GM06990 (cell line): Measurements from ENCODE around the gene PDE8B.
"Not testable (repeated sequence)": the region's sequence is repeated elsewhere in the genome, so short reads cannot be mapped to it uniquely, and the experiment has no call there.

Experiments used
- DNase-seq: peaks from one replicate; pipeline ENCODE4 v3.0.0-alpha.2; 2011; ENCODE audit not compliant: insufficient read length; ENCODE audit errors: extremely low read depth
- H3K27me3 ChIP-seq: replicated peaks from 2 replicates; pipeline ENCODE4 v1.6.0; 2011; ENCODE audit warnings: low read length; ENCODE audit not compliant: control insufficient read depth, insufficient read depth
- H3K36me3 ChIP-seq: 2 replicates; pipeline ENCODE4 v1.5.1; 2011; ENCODE audit warnings: low read length; ENCODE audit not compliant: control insufficient read depth, insufficient read depth
- H3K4me3 ChIP-seq: replicated peaks from 2 replicates; pipeline ENCODE4 v1.5.1; 2011; ENCODE audit warnings: low read depth, mild to moderate bottlenecking, control low read depth, low read length
- TF ChIP-seq, protein P1 (sequence below): IDR thresholded peaks from 2 replicates; pipeline ENCODE4 v1.5.1; 2011; ENCODE audit warnings: low read length, control low read depth, mild to moderate bottlenecking, inconsistent platforms; ENCODE audit not compliant: insufficient read depth, poor library complexity, severe bottlenecking

PDE8B gene

DNA sequence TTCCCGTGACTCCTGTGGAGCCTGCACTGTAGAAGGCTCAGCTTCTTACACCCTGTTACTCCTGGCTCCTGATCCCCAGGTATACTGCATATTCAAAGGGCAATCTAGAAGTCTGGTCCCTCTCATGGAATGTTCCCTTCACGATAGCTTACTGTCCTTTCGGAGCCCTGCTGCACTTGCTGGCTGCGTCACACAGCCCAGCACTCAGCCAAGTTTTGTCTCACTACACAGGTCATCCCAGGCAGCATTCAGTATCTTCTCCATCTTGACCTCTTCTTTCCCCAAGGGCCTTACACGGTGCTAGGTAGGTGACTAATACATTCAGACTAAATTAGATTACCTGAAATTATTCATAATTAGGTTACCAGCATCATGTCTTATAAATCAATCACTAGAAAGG, 157.9 kb downstream of the PDE8B start:
- TF ChIP-seq, protein P1, sequence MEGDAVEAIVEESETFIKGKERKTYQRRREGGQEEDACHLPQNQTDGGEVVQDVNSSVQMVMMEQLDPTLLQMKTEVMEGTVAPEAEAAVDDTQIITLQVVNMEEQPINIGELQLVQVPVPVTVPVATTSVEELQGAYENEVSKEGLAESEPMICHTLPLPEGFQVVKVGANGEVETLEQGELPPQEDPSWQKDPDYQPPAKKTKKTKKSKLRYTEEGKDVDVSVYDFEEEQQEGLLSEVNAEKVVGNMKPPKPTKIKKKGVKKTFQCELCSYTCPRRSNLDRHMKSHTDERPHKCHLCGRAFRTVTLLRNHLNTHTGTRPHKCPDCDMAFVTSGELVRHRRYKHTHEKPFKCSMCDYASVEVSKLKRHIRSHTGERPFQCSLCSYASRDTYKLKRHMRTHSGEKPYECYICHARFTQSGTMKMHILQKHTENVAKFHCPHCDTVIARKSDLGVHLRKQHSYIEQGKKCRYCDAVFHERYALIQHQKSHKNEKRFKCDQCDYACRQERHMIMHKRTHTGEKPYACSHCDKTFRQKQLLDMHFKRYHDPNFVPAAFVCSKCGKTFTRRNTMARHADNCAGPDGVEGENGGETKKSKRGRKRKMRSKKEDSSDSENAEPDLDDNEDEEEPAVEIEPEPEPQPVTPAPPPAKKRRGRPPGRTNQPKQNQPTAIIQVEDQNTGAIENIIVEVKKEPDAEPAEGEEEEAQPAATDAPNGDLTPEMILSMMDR, result no peak
- Histone ChIP-seq H3K36me3 (no peaks in the 10 kb centered on the region), H3K27me3 (no peaks in the 10 kb centered on the region), H3K4me3 (no peak overlapping the region)
- DNase-seq, result no peak

DNA sequence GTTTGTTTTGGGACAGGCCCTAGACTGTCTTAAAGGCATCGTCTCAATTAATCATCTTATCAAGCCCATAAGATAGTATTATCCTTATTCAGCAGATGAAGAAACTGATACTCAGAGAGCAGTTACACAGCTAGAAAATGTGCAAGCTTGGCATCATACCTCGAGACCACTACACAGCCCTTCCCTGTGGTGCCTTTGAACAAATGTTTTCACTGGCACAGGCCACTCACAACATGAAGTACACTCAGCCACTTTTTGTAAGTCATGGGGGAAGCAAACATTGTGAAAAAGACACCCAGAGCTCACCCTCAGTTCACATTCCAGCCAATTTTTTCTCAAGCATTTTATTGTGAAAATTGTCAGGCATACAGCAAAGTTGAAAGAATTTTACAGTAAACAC, 159.1 kb downstream of the PDE8B start:
- TF ChIP-seq, protein P1, result no peak
- H3K4me3 ChIP-seq, result no peak overlapping the region
- DNase-seq, result no peak
- no peaks in the 10 kb centered on the region for H3K36me3 ChIP-seq
- no peaks in the 10 kb centered on the region for H3K27me3 ChIP-seq

DNA sequence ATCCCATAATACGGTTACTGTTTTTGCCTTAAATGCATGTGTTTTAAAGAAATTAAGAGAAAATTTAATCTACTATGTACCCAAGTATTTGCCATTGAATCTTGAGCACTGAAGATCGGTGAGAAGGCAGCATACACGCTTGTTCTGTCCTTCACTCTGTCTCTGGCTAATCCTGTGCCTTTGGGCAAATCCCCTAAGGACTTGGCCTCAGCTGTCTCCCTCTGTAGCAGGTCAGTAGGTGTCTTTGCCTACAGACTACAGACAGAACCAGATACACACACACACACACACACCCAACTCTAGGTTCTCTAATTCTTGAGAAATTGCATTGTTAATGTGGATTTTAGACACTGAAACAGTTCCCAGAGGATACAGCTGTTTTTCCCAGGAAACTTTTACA, 164.2 kb downstream of the PDE8B start:
- Histone ChIP-seq H3K4me3 (no peak overlapping the region), H3K36me3 (no peaks in the 10 kb centered on the region), H3K27me3 (no peaks in the 10 kb centered on the region)
- TF ChIP-seq, protein P1, result no peak
- no peak for DNase-seq

DNA sequence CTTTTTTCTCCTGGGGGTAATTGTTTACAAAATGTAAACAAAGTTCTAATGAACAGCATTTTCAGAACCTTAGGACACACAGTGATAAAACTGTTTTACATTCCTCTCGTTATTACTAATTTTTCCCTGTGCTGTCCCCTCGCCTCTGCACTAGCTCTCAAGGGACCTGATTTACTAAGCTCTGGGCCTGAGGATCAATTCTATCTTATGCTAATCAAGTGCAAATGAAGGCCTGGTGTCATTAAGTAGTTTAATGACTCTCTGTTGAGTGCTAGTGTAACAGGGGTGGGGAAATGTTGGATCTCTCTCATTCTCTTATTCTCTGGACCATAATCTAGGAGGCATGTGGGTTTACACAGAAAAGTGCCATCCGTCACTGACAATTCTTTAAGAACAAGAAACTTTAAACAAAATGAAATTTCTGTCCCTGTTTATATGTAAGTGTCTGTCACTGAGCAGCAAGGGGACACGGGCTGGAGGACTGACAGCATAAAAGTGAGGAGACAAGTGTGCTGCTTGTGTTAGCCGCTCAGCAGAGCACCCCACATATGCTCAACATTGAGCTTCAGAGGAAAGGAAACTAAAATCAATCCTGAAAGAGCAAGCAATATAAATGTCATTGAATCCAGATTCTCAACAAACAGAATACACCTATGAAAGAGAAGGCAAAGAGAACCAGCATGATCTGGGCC, 166.3 kb downstream of the PDE8B start:
- TF ChIP-seq, protein P1, result no peak
- Histone ChIP-seq H3K27me3 (no peaks in the 10 kb centered on the region), H3K4me3 (no peak overlapping the region), H3K36me3 (no peaks in the 10 kb centered on the region)
- DNase-seq, result no peak

DNA sequence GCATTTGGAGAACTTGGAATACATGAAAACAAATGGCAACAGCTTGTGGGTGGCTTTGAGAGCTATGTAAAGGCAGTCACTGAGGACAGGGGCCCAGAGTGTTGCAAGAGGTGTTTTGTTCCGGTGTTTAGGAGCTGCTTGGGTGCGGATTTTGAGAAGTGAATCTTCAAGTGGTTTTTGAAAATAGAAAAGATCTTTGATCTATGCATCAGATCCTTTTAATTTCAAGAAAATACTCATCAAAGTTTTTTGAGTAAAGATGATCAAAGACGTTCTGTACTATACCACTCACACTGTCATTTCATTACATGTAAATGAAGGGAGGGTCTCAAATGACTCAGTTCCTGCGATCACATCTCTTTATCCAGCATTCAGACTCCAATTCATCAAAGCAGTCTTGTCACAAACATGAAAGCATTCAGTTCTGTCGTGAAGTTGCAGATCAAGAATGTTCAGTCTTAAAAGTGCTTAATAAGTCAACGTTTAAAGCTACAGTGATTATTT, 169.1 kb downstream of the PDE8B start:
- TF ChIP-seq, protein P1, result no peak
- no peak overlapping the region for H3K4me3 ChIP-seq
- peak; percentile 61 for DNase-seq

DNA sequence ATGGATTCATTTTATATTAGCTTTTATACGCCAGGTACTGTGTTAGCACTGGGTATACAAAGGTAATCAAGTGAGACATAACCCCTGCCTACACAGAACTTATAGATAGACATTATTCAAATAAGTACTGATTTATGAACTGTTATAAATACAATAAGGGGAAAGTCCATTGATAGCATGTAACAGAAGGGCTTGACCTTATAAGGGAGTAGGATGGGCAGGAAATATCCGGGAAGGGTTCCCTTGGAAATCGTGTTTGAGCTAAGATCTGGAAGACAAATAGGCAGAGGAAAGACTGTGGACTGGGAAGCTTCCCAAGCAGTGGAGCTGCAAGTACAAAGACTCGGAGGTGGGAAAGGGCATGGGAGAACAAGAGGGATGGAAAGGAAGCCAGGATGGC, 170.2 kb downstream of the PDE8B start:
- TF ChIP-seq, protein P1, result no peak
- no peaks in the 10 kb centered on the region for H3K36me3 ChIP-seq
- no peak overlapping the region for H3K4me3 ChIP-seq
- no peak for DNase-seq
- H3K27me3 ChIP-seq, result no peaks in the 10 kb centered on the region

More for the DNA sequence above, 169.1 kb downstream of the PDE8B start:
- no peaks in the 10 kb centered on the region for H3K36me3 ChIP-seq
- H3K27me3 ChIP-seq, result no peaks in the 10 kb centered on the region

DNA sequence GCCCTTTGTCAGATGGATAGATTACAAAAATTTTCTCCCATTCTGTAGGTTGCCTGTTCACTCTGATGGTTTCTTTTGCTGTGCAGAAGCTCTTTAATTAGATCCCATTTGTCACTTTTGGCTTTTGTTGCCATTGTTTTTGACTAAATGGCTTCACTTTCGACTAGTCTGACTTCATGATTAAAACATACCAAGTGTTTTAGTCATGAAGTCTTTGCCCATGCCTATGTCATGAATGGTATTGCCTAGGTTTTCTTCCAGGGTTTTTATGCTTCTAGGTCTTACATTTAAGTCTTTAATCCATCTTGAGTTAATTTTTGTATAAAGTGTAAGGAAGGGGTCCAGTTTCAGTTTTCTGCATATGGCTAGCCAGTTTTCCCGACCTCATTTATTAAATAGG, 172.9 kb downstream of the PDE8B start:
- H3K36me3 ChIP-seq, DNase-seq, H3K27me3 ChIP-seq, H3K4me3 ChIP-seq: not testable (repeated sequence)

DNA sequence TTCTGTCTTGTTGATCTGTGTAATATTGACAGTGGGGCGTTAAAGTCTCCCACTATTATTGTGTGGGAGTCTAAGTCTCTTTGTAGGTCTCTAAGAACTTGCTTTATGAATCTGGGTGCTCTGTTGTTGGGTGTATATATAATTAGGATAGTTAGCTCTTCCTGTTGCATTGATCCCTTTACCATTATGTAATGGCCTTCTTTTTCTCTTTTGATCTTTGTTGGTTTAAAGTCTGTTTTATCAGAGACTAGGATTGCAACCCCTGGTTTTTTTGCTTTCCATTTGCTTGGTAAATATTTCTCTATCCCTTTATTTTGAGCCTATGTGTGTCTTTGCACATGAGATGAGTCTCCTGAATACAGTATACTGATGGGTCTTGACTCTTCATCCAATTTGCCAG, 175.9 kb downstream of the PDE8B start:
- H3K27me3 ChIP-seq, DNase-seq, H3K4me3 ChIP-seq, H3K36me3 ChIP-seq: not testable (repeated sequence)
